Transverse colon (tissue), 3 donors: ENCODE results near the gene PPP1R14C.

Source experiments
- CTCF ChIP-seq, 5 experiments: fragments of 200-600 bp in 3 of 5; fragments of 450-650 bp in 2 of 5; sonication (generic) in 3 of 5; IDR thresholded peaks; 1 replicate in 2 of 5; 2 replicates in 3 of 5; pipeline ENCODE4 v1.5.1; 2016 to 2017; ENCODE audit warnings: antibody characterized with exemption in 5 of 5, inconsistent platforms in 3 of 5, mild to moderate bottlenecking in 2 of 5, moderate library complexity in 1 of 5
- EP300 ChIP-seq: sonication (generic); formaldehyde crosslinking; IDR thresholded peaks from one replicate; pipeline ENCODE4 v1.6.1; 2017; ENCODE audit warnings: antibody characterized with exemption, low read depth

GRCh38 chr6:150202934-150203333 lies 60.1 kb downstream of the PPP1R14C start:
- TF ChIP-seq CTCF (IDR thresholded peaks at IDR 0.05) (no peak), EP300 (no peak)
